WTC11 (cell line): ENCODE measurements around the gene KIAA0753. TPM values are rescaled to one million over a fixed set of nuclear protein-coding genes. Genes with fewer than 3 reads are reported as not detected.

Experiments used
- ATAC-seq: fragments of 200-7000 bp; cut with Tn5 transposase; 2 replicates; pipeline ENCODE4 v1.10.0; 2021; ENCODE audit warnings: mild to moderate bottlenecking, moderate library complexity
- CTCF ChIA-PET: fragments of 300-600 bp; sonication (Branson Sonifier 250); formaldehyde crosslinking; loops from one replicate; lab custom pipeline; 2021; ENCODE audit warnings: antibody characterized with exemption; lab: Charles Lee
- POLR2A ChIA-PET: fragments of 350-600 bp; sonication (Branson Sonifier 250); formaldehyde crosslinking; loops from one replicate; lab custom pipeline; 2021; ENCODE audit warnings: antibody characterized with exemption; lab: Charles Lee
- DNase-seq: peaks from one replicate; pipeline ENCODE4 v3.0.0; 2021; ENCODE audit warnings: low spot score
- H3K27ac Mint-ChIP-seq: 2 replicates; pipeline ENCODE4 v1.8.0; 2021; ENCODE audit warnings: mixed read lengths
- H3K27me3 Mint-ChIP-seq: 2 replicates; pipeline ENCODE4 v1.8.0; 2021; ENCODE audit warnings: low read depth, mild to moderate bottlenecking, moderate library complexity, mixed read lengths
- H3K36me3 Mint-ChIP-seq: 2 replicates; pipeline ENCODE4 v1.8.0; 2021; ENCODE audit warnings: mixed read lengths
- H3K4me1 Mint-ChIP-seq: 2 replicates; pipeline ENCODE4 v1.8.0; 2022; ENCODE audit warnings: mixed read lengths
- H3K4me3 Mint-ChIP-seq: 2 replicates; pipeline ENCODE4 v1.8.0; 2021; ENCODE audit warnings: mild to moderate bottlenecking, moderate library complexity, mixed read lengths
- H3K9me3 Mint-ChIP-seq: 2 replicates; pipeline ENCODE4 v1.8.0; 2021; ENCODE audit warnings: mixed read lengths
- ARID4B ChIP-seq: sonication (generic); formaldehyde crosslinking; IDR thresholded peaks from 2 replicates; pipeline ENCODE4 v1.8.0; 2023; ENCODE audit warnings: missing genetic modification reagents, mild to moderate bottlenecking, borderline replicate concordance
- ATF6 ChIP-seq: sonication (generic); formaldehyde crosslinking; IDR thresholded peaks from 2 replicates; pipeline ENCODE4 v1.8.1; 2023; ENCODE audit warnings: mild to moderate bottlenecking, missing genetic modification reagents
- CREM ChIP-seq: sonication (generic); formaldehyde crosslinking; IDR thresholded peaks from 2 replicates; pipeline ENCODE4 v1.8.1; 2022; ENCODE audit warnings: mild to moderate bottlenecking, missing genetic modification reagents, moderate library complexity
- CTCF ChIP-seq: fragments of 200-600 bp; IDR thresholded peaks from 2 replicates; pipeline ENCODE4 v1.8.0; 2022; ENCODE audit warnings: antibody characterized with exemption
- E2F5 ChIP-seq: sonication (generic); formaldehyde crosslinking; IDR thresholded peaks from 2 replicates; pipeline ENCODE4 v1.8.1; 2022; ENCODE audit warnings: mild to moderate bottlenecking, moderate library complexity, missing genetic modification reagents
- FOXP1 ChIP-seq: sonication (generic); formaldehyde crosslinking; IDR thresholded peaks from 2 replicates; pipeline ENCODE4 v1.8.0; 2022; ENCODE audit warnings: missing genetic modification reagents, mild to moderate bottlenecking, moderate library complexity, borderline replicate concordance
- GABPB1 ChIP-seq: sonication (generic); formaldehyde crosslinking; IDR thresholded peaks from 2 replicates; pipeline ENCODE4 v1.8.1; 2023; ENCODE audit warnings: mild to moderate bottlenecking, missing genetic modification reagents
- MYBL2 ChIP-seq: sonication (generic); formaldehyde crosslinking; IDR thresholded peaks from 2 replicates; pipeline ENCODE4 v1.8.1; 2023; ENCODE audit warnings: mild to moderate bottlenecking, moderate library complexity, missing genetic modification reagents
- NFE2L1 ChIP-seq: sonication (generic); formaldehyde crosslinking; IDR thresholded peaks from 2 replicates; pipeline ENCODE4 v1.8.1; 2023; ENCODE audit warnings: missing genetic modification reagents
- NFYB ChIP-seq: sonication (generic); formaldehyde crosslinking; conservative IDR thresholded peaks from 2 replicates; pipeline ENCODE4 v1.8.0; 2022; ENCODE audit warnings: low read depth, missing genetic modification reagents
- NR3C1 ChIP-seq: sonication (generic); formaldehyde crosslinking; conservative IDR thresholded peaks from 2 replicates; pipeline ENCODE4 v1.8.1; 2023; ENCODE audit warnings: low read depth, mild to moderate bottlenecking, missing genetic modification reagents
- SMAD3 ChIP-seq: sonication (generic); formaldehyde crosslinking; IDR thresholded peaks from 2 replicates; pipeline ENCODE4 v1.8.0; 2022; ENCODE audit warnings: missing genetic modification reagents, mild to moderate bottlenecking, borderline replicate concordance
- SOX15 ChIP-seq: fragments of 250-450 bp; sonication (Bioruptor Pico); IDR thresholded peaks from 2 replicates; pipeline ENCODE4 v1.9.0; 2021; ENCODE audit warnings: mild to moderate bottlenecking
- ZMAT4 ChIP-seq: fragments of 250-450 bp; sonication (Bioruptor Pico); IDR thresholded peaks from 2 replicates; pipeline ENCODE4 v1.9.0; 2021; ENCODE audit warnings: mild to moderate bottlenecking
- ZNF219 ChIP-seq: sonication (generic); formaldehyde crosslinking; IDR thresholded peaks from 2 replicates; pipeline ENCODE4 v1.8.0; 2023; ENCODE audit warnings: missing genetic modification reagents, mild to moderate bottlenecking, borderline replicate concordance
- ZNF263 ChIP-seq: sonication (generic); formaldehyde crosslinking; IDR thresholded peaks from 2 replicates; pipeline ENCODE4 v1.8.1; 2022; ENCODE audit warnings: low read depth, mild to moderate bottlenecking, moderate library complexity, missing genetic modification reagents
- ZNF423 ChIP-seq: fragments of 250-450 bp; sonication (Bioruptor Pico); IDR thresholded peaks from 2 replicates; pipeline ENCODE4 v2.1.2; 2022; ENCODE audit warnings: mild to moderate bottlenecking, moderate library complexity
- ZNF425 ChIP-seq: fragments of 250-450 bp; sonication (Bioruptor Pico); conservative IDR thresholded peaks from 2 replicates; pipeline ENCODE4 v1.9.0; 2021; ENCODE audit warnings: mild to moderate bottlenecking
- ZSCAN18 ChIP-seq: fragments of 250-450 bp; sonication (Bioruptor Pico); IDR thresholded peaks from 2 replicates; pipeline ENCODE4 v2.1.2; 2022; ENCODE audit warnings: mild to moderate bottlenecking, moderate library complexity
- total RNA-seq: library from RNA; stranded (reverse); gene quantifications from 3 replicates; pipeline ENCODE4 v1.2.3, GENCODE V29; 2021

The KIAA0753 gene
- total RNA-seq, 1 experiment from 2014 or later: 22.8 TPM

GRCh38 chr17:6660805-6661463 lies 20.4 kb upstream of the KIAA0753 start:
- DNase-seq (no peak), ATAC-seq (no peak)
- H3K4me1 Mint-ChIP-seq: peaks cover 11% of the 10 kb centered on the region
- H3K4me3 Mint-ChIP-seq: no peak overlapping the region
- CTCF ChIA-PET: interaction anchor here (0.5 to 1.6 kb wide), 4 partner anchors 182 to 433 kb away, joined by 3 to 8 read pairs (median 3); no protein-coding TSS in a partner anchor
- no peaks in the 10 kb centered on the region for H3K36me3 Mint-ChIP-seq
- TF ChIP-seq ZSCAN18 (CRISPR knock-in tag): no peak
- TF ChIP-seq ZMAT4 (CRISPR knock-in tag): no peak
- no peak for TF ChIP-seq NFYB (CRISPR knock-in tag)
- TF ChIP-seq ZNF423 (CRISPR knock-in tag): no peak
- no peak for TF ChIP-seq MYBL2
- TF ChIP-seq E2F5 (CRISPR knock-in tag): no peak
- TF ChIP-seq SMAD3 (CRISPR knock-in tag): no peak
- no peak for TF ChIP-seq NFE2L1 (CRISPR knock-in tag)
- no peak for TF ChIP-seq GABPB1 (CRISPR knock-in tag)
- TF ChIP-seq CREM (CRISPR knock-in tag): no peak
- TF ChIP-seq NR3C1 (CRISPR knock-in tag): no peak
- TF ChIP-seq ZNF425 (CRISPR knock-in tag): no peak
- TF ChIP-seq CTCF: no peak
- TF ChIP-seq SOX15 (CRISPR knock-in tag): no peak
- no peak for TF ChIP-seq FOXP1 (CRISPR knock-in tag)
- no peak for TF ChIP-seq ATF6 (CRISPR knock-in tag)
- TF ChIP-seq ZNF219 (CRISPR knock-in tag): no peak
- no peak for TF ChIP-seq ZNF263 (CRISPR knock-in tag)
- no peak for TF ChIP-seq ARID4B (CRISPR knock-in tag)
- POLR2A ChIA-PET: no interaction called here
- no peaks in the 10 kb centered on the region for H3K9me3 Mint-ChIP-seq
- H3K27me3 Mint-ChIP-seq: peaks cover 56% of the 10 kb centered on the region
- H3K27ac Mint-ChIP-seq: no peak overlapping the region
